ENCODE data around the gene RAPSN.
"Not testable (repeated sequence)": the region's sequence is repeated elsewhere in the genome, so short reads cannot be mapped to it uniquely, and the experiment has no call there.

DNA sequence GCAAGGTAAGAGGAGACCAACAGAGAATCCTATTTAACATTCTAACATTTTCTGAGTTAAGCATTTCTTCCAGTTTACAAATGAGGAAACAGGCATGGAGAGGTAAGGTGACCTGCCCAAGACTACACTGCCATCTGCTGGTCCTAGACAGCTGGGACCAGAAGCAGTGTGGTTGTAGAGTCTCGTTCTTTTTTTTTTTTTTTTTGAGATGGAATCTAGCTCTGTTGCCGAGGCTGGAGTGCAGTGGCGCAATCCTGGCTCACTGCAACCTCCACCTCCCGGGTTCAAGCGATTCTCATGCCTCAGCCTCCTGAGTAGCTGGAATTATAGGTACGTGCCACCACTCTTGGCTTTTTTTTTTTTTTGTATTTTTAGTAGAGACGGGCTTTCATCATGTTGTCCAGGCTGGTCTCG, 5.3 kb upstream of the RAPSN start:
- not testable (repeated sequence) for TF ChIP-seq POLR2A (IDR thresholded peaks at IDR 0.05); POLR2AphosphoS5 (IDR thresholded peaks at IDR 0.05); EP300 (IDR thresholded peaks at IDR 0.05; ENCODE audit: low read depth)
- TF ChIP-seq, protein P1, sequence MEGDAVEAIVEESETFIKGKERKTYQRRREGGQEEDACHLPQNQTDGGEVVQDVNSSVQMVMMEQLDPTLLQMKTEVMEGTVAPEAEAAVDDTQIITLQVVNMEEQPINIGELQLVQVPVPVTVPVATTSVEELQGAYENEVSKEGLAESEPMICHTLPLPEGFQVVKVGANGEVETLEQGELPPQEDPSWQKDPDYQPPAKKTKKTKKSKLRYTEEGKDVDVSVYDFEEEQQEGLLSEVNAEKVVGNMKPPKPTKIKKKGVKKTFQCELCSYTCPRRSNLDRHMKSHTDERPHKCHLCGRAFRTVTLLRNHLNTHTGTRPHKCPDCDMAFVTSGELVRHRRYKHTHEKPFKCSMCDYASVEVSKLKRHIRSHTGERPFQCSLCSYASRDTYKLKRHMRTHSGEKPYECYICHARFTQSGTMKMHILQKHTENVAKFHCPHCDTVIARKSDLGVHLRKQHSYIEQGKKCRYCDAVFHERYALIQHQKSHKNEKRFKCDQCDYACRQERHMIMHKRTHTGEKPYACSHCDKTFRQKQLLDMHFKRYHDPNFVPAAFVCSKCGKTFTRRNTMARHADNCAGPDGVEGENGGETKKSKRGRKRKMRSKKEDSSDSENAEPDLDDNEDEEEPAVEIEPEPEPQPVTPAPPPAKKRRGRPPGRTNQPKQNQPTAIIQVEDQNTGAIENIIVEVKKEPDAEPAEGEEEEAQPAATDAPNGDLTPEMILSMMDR (IDR thresholded peaks at IDR 0.05): peak; percentile 62 to 74 (median 69)

All from transverse colon (tissue), 4 donors.